Measurements from ENCODE around the gene TYK2.

- TF ChIP-seq, protein P1, sequence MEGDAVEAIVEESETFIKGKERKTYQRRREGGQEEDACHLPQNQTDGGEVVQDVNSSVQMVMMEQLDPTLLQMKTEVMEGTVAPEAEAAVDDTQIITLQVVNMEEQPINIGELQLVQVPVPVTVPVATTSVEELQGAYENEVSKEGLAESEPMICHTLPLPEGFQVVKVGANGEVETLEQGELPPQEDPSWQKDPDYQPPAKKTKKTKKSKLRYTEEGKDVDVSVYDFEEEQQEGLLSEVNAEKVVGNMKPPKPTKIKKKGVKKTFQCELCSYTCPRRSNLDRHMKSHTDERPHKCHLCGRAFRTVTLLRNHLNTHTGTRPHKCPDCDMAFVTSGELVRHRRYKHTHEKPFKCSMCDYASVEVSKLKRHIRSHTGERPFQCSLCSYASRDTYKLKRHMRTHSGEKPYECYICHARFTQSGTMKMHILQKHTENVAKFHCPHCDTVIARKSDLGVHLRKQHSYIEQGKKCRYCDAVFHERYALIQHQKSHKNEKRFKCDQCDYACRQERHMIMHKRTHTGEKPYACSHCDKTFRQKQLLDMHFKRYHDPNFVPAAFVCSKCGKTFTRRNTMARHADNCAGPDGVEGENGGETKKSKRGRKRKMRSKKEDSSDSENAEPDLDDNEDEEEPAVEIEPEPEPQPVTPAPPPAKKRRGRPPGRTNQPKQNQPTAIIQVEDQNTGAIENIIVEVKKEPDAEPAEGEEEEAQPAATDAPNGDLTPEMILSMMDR (IDR thresholded peaks at IDR 0.05; ENCODE audit: insufficient read depth, low read length, poor library complexity, severe bottlenecking), result no peak
- no peak for TF ChIP-seq EZH2phosphoT487 (conservative IDR thresholded peaks at IDR 0.05; ENCODE audit: low read length)
Observed at GRCh38 chr19:10328558-10329429, 51.6 kb downstream of the TYK2 start.
